Endothelial cell of umbilical vein (primary cell): ENCODE measurements around the gene PLD2. TPM values are rescaled to one million over a fixed set of nuclear protein-coding genes. Genes with fewer than 3 reads are reported as not detected.

Source experiments
- polyA plus RNA-seq, 4 experiments: library from polyadenylated mRNA; depleted of rRNA in 3 of 4; stranded (reverse) in 3 of 4; unstranded in 1 of 4; fragments of >200 nt; gene quantifications; 2 replicates each; pipeline versions ENCODE4 v1.2.1 to v1.2.3, GENCODE V29; 2011 to 2012; ENCODE audit warnings: missing spikeins in 1 of 4
- total RNA-seq: library from RNA; stranded (reverse); gene quantifications from 2 replicates; pipeline ENCODE4 v1.2.3, GENCODE V29; 2021

The PLD2 gene
- total and polyA plus RNA-seq, 2 donors (not counting 3 experiments of a cell fraction or from before 2014, with no cell fraction given): 52.3 to 54.7 TPM

Other genes with a start within 250 kb of the PLD2 start
- not detected in 2 replicates for gene GGT6, start 246.6 kb upstream of the PLD2 start, total RNA-seq
- not detected in 2 replicates for gene GGT6, start 246.6 kb upstream of the PLD2 start, polyA plus RNA-seq
- gene SMTNL2, start 222.6 kb upstream of the PLD2 start, total RNA-seq: not detected in 2 replicates
- not detected in 2 replicates for gene SMTNL2, start 222.6 kb upstream of the PLD2 start, polyA plus RNA-seq
- not detected in 2 replicates for gene ALOX15, start 165.5 kb upstream of the PLD2 start, total RNA-seq
- gene ALOX15, start 165.5 kb upstream of the PLD2 start, polyA plus RNA-seq: not detected in 2 replicates
- 58.5 and 63.9 TPM in 2 replicates for gene PELP1, start 103.0 kb upstream of the PLD2 start, total RNA-seq
- 26.8 and 41.2 TPM in 2 replicates for gene PELP1, start 103.0 kb upstream of the PLD2 start, polyA plus RNA-seq
- 21.3 and 25.2 TPM in 2 replicates for gene ARRB2, start 96.5 kb upstream of the PLD2 start, total RNA-seq
- gene ARRB2, start 96.5 kb upstream of the PLD2 start, polyA plus RNA-seq: 18.6 and 19.1 TPM in 2 replicates
- 11.7 and 12.9 TPM in 2 replicates for gene MED11, start 75.7 kb upstream of the PLD2 start, total RNA-seq
- gene MED11, start 75.7 kb upstream of the PLD2 start, polyA plus RNA-seq: 21.2 and 23.8 TPM in 2 replicates
- 0.44 TPM in 1 of 2 replicates, not detected in the other for gene ZMYND15, start 67.3 kb upstream of the PLD2 start, total RNA-seq
- 0.12 and 0.18 TPM in 2 replicates for gene ZMYND15, start 67.3 kb upstream of the PLD2 start, polyA plus RNA-seq
- 4.8 and 5.4 TPM in 2 replicates for gene CXCL16, start 67.2 kb upstream of the PLD2 start, total RNA-seq
- 6.1 and 7.3 TPM in 2 replicates for gene CXCL16, start 67.2 kb upstream of the PLD2 start, polyA plus RNA-seq
- gene TM4SF5, start 35.3 kb upstream of the PLD2 start, total RNA-seq: not detected in 2 replicates
- gene TM4SF5, start 35.3 kb upstream of the PLD2 start, polyA plus RNA-seq: not detected in 2 replicates
- not detected in 2 replicates for gene VMO1, start 20.8 kb upstream of the PLD2 start, total RNA-seq
- 0.23 and 0.27 TPM in 2 replicates for gene VMO1, start 20.8 kb upstream of the PLD2 start, polyA plus RNA-seq
- gene GLTPD2, start 18.2 kb upstream of the PLD2 start, total RNA-seq: not detected in 2 replicates
- gene GLTPD2, start 18.2 kb upstream of the PLD2 start, polyA plus RNA-seq: not detected in 2 replicates
- 203 and 214 TPM in 2 replicates for gene PSMB6, start 11.0 kb upstream of the PLD2 start, total RNA-seq
- gene PSMB6, start 11.0 kb upstream of the PLD2 start, polyA plus RNA-seq: 598 and 599 TPM in 2 replicates
- 87.5 and 89.4 TPM in 2 replicates for gene MINK1, start 26.2 kb downstream of the PLD2 start, total RNA-seq
- gene MINK1, start 26.2 kb downstream of the PLD2 start, polyA plus RNA-seq: 46.8 and 53.6 TPM in 2 replicates
- gene C17orf107, start 92.4 kb downstream of the PLD2 start, total RNA-seq: 1.0 and 1.5 TPM in 2 replicates
- 0.68 and 0.86 TPM in 2 replicates for gene C17orf107, start 92.4 kb downstream of the PLD2 start, polyA plus RNA-seq
- gene CHRNE, start 95.9 kb downstream of the PLD2 start, total RNA-seq: 0.76 and 0.84 TPM in 2 replicates
- 1.1 and 1.3 TPM in 2 replicates for gene CHRNE, start 95.9 kb downstream of the PLD2 start, polyA plus RNA-seq
- gene GP1BA, start 125.1 kb downstream of the PLD2 start, total RNA-seq: not detected in 2 replicates
- not detected in 2 replicates for gene GP1BA, start 125.1 kb downstream of the PLD2 start, polyA plus RNA-seq
- gene SLC25A11, start 132.9 kb downstream of the PLD2 start, total RNA-seq: 50.2 and 58.2 TPM in 2 replicates
- 95.2 and 110 TPM in 2 replicates for gene SLC25A11, start 132.9 kb downstream of the PLD2 start, polyA plus RNA-seq
- 60.2 and 61.0 TPM in 2 replicates for gene RNF167, start 133.1 kb downstream of the PLD2 start, total RNA-seq
- 87.6 and 121 TPM in 2 replicates for gene RNF167, start 133.1 kb downstream of the PLD2 start, polyA plus RNA-seq
- gene PFN1, start 141.4 kb downstream of the PLD2 start, total RNA-seq: 1,167 and 1,191 TPM in 2 replicates
- 1,577 and 1,770 TPM in 2 replicates for gene PFN1, start 141.4 kb downstream of the PLD2 start, polyA plus RNA-seq
- gene ENO3, start 144.0 kb downstream of the PLD2 start, total RNA-seq: 5.1 and 5.5 TPM in 2 replicates
- gene ENO3, start 144.0 kb downstream of the PLD2 start, polyA plus RNA-seq: 5.9 and 6.5 TPM in 2 replicates
- 65.1 and 75.2 TPM in 2 replicates for gene SPAG7, start 160.7 kb downstream of the PLD2 start, total RNA-seq
- 58.4 and 68.6 TPM in 2 replicates for gene SPAG7, start 160.7 kb downstream of the PLD2 start, polyA plus RNA-seq
- 51.0 and 56.7 TPM in 2 replicates for gene CAMTA2, start 180.5 kb downstream of the PLD2 start, total RNA-seq
- 33.8 and 47.2 TPM in 2 replicates for gene CAMTA2, start 180.5 kb downstream of the PLD2 start, polyA plus RNA-seq
- gene INCA1, start 190.4 kb downstream of the PLD2 start, total RNA-seq: 0.71 and 1.0 TPM in 2 replicates
- gene INCA1, start 190.4 kb downstream of the PLD2 start, polyA plus RNA-seq: 0.99 and 1.0 TPM in 2 replicates
- gene KIF1C, start 190.8 kb downstream of the PLD2 start, total RNA-seq: 171 and 174 TPM in 2 replicates
- 33.6 and 33.9 TPM in 2 replicates for gene KIF1C, start 190.8 kb downstream of the PLD2 start, polyA plus RNA-seq
- gene SLC52A1, start 228.3 kb downstream of the PLD2 start, total RNA-seq: not detected in 2 replicates
- 0.04 and 0.08 TPM in 2 replicates for gene SLC52A1, start 228.3 kb downstream of the PLD2 start, polyA plus RNA-seq